WTC11 (cell line): Measurements from ENCODE around the gene DERA.

Experiments used
- GTF2I ChIP-seq: fragments of 250-450 bp; sonication (Bioruptor Pico); conservative IDR thresholded peaks from 2 replicates; pipeline ENCODE4 v1.4.0; 2021; ENCODE audit warnings: mild to moderate bottlenecking
- NFYB ChIP-seq: sonication (generic); formaldehyde crosslinking; conservative IDR thresholded peaks from 2 replicates; pipeline ENCODE4 v1.8.0; 2022; ENCODE audit warnings: low read depth, missing genetic modification reagents
- SMAD3 ChIP-seq: sonication (generic); formaldehyde crosslinking; IDR thresholded peaks from 2 replicates; pipeline ENCODE4 v1.8.0; 2022; ENCODE audit warnings: missing genetic modification reagents, mild to moderate bottlenecking, borderline replicate concordance
- ZBTB21 ChIP-seq: sonication (generic); formaldehyde crosslinking; IDR thresholded peaks from 2 replicates; pipeline ENCODE4 v1.8.1; 2023; ENCODE audit warnings: mild to moderate bottlenecking, missing genetic modification reagents, borderline replicate concordance
- TF ChIP-seq, protein P1 (sequence below): fragments of 200-600 bp; IDR thresholded peaks from 2 replicates; pipeline ENCODE4 v1.8.0; 2022; ENCODE audit warnings: antibody characterized with exemption

DNA sequence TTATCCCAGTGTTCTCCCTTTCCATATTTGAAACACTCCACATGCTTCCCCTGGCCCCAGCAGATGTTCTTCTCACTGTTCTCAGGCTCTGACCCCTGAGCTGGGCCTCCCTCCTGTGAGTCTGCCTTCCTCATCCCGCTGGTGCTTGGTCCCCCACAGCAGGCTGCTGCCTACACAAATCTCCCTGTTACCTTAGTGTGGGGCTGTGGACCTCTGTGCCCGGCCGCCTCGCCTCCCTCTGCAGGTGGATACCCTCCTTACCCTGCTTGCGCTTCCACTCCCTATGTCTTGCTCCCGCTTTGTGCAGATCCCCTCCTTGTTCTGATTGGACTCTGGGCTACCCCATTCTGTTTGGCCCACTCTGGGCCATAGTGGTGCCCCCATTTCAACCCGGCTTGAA lies 6.9 kb downstream of the DERA start:
- TF ChIP-seq, protein P1, sequence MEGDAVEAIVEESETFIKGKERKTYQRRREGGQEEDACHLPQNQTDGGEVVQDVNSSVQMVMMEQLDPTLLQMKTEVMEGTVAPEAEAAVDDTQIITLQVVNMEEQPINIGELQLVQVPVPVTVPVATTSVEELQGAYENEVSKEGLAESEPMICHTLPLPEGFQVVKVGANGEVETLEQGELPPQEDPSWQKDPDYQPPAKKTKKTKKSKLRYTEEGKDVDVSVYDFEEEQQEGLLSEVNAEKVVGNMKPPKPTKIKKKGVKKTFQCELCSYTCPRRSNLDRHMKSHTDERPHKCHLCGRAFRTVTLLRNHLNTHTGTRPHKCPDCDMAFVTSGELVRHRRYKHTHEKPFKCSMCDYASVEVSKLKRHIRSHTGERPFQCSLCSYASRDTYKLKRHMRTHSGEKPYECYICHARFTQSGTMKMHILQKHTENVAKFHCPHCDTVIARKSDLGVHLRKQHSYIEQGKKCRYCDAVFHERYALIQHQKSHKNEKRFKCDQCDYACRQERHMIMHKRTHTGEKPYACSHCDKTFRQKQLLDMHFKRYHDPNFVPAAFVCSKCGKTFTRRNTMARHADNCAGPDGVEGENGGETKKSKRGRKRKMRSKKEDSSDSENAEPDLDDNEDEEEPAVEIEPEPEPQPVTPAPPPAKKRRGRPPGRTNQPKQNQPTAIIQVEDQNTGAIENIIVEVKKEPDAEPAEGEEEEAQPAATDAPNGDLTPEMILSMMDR = no peak
- TF ChIP-seq SMAD3 (no peak), ZBTB21 (CRISPR knock-in tag) (no peak), NFYB (no peak), GTF2I (CRISPR knock-in tag) (no peak)
